Gastroesophageal sphincter (tissue), 3 donors: ENCODE results near the gene TUBB4B.

ENCODE experiments used
- CTCF ChIP-seq, 4 experiments: fragments of 200-600 bp in 2 of 4; fragments of 450-650 bp in 2 of 4; sonication (generic) in 1 of 4; IDR thresholded peaks; one replicate each; pipeline ENCODE4 v1.5.1; 2017 to 2019; ENCODE audit warnings: antibody characterized with exemption in 4 of 4, mild to moderate bottlenecking in 2 of 4, moderate library complexity in 2 of 4
- EP300 ChIP-seq: sonication (generic); formaldehyde crosslinking; IDR thresholded peaks from one replicate; pipeline ENCODE4 v1.6.1; 2017; ENCODE audit warnings: antibody characterized with exemption, mild to moderate bottlenecking
- POLR2AphosphoS5 ChIP-seq: sonication (generic); formaldehyde crosslinking; IDR thresholded peaks from one replicate; pipeline ENCODE4 v1.6.1; 2017; ENCODE audit warnings: antibody characterized with exemption

- TF ChIP-seq CTCF (IDR thresholded peaks at IDR 0.05) (no peak), POLR2AphosphoS5 (no peak), EP300 (no peak)
Observed at GRCh38 chr9:137234055-137234697, 6.9 kb upstream of the TUBB4B start.
